ENCODE results near the gene FXYD5.

FXYD5 gene

DNA sequence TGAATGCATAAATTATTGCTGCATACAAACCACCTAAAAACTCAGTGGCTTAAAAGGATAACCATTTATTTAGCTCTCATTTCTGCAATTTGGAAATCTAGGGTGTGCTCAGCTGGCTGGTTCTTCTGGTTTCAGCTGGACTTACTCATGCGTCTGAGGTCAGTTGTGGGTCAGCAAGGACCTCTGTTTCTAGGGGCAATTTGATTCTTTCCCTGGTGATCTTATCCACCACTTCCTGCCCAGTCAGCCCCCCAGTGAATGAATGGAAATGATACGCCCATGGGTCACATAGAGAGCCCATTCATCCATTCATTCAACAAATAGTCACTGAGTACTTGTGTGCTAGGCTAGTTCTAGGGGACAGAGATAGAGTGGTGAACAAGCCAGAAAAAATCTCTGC lies 9.9 kb downstream of the FXYD5 start:
- H3K4me3 ChIP-seq (ENCODE audit: low read length), result no peak overlapping the region
- no peak for TF ChIP-seq ZNF274 (IDR thresholded peaks at IDR 0.05; ENCODE audit: low read depth, low read length)

GRCh38 chr19:35165200-35166058 lies 10.9 kb downstream of the FXYD5 start:
- no peak overlapping the region for H3K4me3 ChIP-seq (ENCODE audit: low read length)
- no peak for TF ChIP-seq ZNF274 (IDR thresholded peaks at IDR 0.05; ENCODE audit: low read depth, low read length)

DNA sequence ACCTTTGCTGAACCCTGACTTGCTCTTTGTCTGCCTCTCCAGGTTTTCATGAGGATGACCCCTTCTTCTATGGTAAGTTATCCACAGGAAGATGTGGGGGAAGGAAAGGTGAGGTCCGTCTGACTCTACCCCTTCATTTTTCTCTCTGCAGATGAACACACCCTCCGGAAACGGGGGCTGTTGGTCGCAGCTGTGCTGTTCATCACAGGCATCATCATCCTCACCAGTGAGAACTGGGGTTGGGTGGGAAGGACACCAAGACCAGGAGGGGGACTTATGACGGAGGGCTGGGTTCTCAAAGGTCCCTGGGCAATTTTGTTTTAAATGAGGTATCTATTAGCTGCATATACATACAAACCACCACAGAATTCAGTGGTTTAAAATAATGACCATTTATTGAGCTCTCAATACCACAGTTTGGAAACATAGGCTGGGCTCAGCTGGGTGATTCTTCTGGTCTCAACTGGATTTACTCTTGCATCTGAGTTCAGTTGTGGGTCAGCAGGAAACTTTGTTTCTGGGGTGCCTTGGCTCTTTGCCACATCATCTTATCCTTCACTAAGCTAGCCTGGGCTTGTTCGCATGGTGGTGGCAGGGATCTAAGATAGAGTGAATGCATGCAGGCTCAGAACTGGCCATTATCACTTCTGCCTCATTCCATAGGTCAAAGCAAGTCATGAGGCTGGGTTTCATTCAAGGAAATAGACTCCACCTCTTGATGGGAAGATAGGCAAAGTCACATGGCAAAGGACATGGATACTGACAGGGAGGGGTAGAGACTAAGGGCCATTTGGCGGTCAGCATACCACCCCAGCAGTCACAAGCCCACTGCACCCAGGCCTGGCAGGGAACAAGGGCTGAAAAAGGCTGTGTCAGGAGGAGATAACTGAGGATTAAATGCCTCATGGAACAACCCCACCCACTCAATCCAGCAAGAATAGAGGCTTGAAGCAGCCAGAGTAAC lies 11.8 kb downstream of the FXYD5 start:
- H3K4me3 ChIP-seq (ENCODE audit: low read length), result no peak overlapping the region
- no peak for TF ChIP-seq ZNF274 (IDR thresholded peaks at IDR 0.05; ENCODE audit: low read depth, low read length)

- H3K4me3 ChIP-seq (ENCODE audit: low read length), result no peak overlapping the region
- no peak for TF ChIP-seq ZNF274 (IDR thresholded peaks at IDR 0.05; ENCODE audit: low read depth, low read length)
Measured at GRCh38 chr19:35167251-35168119, 12.9 kb downstream of the FXYD5 start.

GRCh38 chr19:35168196-35168595 lies 13.7 kb downstream of the FXYD5 start:
- H3K4me3 ChIP-seq (ENCODE audit: low read length), result no peak overlapping the region
- no peak for TF ChIP-seq ZNF274 (IDR thresholded peaks at IDR 0.05; ENCODE audit: low read depth, low read length)

DNA sequence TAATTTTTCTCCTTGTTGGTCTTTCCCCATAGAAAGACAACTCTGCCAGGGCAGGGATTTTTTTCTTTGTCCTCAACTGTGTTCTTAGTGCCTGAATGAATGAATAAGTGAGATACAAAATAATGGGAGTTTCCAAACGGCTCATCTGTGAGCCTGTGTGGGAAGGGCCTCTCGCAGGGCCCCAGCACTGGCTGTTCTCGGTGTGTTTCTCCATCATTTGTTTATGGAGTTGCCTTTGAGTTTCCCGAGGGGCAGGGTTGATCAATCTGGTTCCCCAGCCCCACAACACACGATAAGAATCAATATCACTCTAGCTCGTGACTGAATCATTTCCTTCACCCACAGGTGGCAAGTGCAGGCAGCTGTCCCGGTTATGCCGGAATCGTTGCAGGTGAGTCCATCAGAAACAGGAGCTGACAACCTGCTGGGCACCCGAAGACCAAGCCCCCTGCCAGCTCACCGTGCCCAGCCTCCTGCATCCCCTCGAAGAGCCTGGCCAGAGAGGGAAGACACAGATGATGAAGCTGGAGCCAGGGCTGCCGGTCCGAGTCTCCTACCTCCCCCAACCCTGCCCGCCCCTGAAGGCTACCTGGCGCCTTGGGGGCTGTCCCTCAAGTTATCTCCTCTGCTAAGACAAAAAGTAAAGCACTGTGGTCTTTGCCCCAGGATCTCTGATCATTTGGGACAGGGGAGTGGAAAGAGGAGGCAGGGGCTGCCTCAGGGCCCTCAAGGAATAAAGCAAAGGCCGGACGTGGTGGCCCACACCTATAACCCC lies 14.9 kb downstream of the FXYD5 start:
- H3K4me3 ChIP-seq (ENCODE audit: low read length), result no peak overlapping the region
- TF ChIP-seq ZNF274 (IDR thresholded peaks at IDR 0.05; ENCODE audit: low read depth, low read length), result no peak

GRCh38 chr19:35170359-35171061 lies 16.0 kb downstream of the FXYD5 start:
- no peak overlapping the region for H3K4me3 ChIP-seq (ENCODE audit: low read length)
- TF ChIP-seq ZNF274 (IDR thresholded peaks at IDR 0.05; ENCODE audit: low read depth, low read length), result no peak

DNA sequence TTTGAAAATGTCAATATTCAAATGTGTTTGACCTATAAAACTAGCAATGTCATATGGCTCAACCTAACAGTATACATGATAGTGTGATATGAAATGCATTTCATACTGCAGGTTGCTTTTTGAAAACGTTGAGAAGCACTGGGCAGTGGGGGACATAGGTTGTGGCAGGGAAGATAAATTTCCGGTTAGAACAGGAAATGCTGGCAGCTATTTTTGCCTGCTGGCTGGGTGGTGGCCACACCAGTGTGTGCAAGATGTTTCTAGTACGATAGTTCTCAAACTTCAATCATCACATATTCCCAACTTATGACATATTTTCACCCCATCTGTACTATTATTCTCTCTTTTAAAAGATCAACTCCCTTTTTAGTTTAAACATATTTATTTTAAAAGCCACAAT lies 17.2 kb downstream of the FXYD5 start:
- TF ChIP-seq ZNF274 (IDR thresholded peaks at IDR 0.05; ENCODE audit: low read depth, low read length), result no peak
- no peak overlapping the region for H3K4me3 ChIP-seq (ENCODE audit: low read length)

DNA sequence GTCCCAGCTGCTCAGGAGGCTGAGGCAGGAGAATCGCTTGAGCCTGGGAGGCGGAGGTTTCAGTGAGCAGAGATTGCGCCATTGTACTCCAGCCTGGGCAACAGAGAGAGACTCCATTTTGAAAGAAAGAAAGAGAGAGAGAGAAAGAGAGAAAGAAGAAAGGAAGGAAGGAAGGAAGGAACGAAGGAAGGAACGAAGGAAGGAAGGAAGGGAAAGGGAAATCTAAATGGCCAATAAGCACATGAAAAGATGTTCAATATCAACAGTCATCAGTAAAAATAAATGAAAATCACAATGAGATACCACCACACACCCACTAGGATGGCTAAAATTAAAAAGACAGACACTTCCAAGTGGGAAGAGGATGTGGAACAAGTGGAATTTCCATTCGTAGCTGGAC lies 19.7 kb downstream of the FXYD5 start:
- TF ChIP-seq ZNF274 (IDR thresholded peaks at IDR 0.05; ENCODE audit: low read depth, low read length), result no peak
- H3K4me3 ChIP-seq (ENCODE audit: low read length), result no peak overlapping the region

- H3K4me3 ChIP-seq (ENCODE audit: low read length), result no peak overlapping the region
- TF ChIP-seq ZNF274 (IDR thresholded peaks at IDR 0.05; ENCODE audit: low read depth, low read length), result no peak
Measured at GRCh38 chr19:35176181-35176570, 21.6 kb downstream of the FXYD5 start.

DNA sequence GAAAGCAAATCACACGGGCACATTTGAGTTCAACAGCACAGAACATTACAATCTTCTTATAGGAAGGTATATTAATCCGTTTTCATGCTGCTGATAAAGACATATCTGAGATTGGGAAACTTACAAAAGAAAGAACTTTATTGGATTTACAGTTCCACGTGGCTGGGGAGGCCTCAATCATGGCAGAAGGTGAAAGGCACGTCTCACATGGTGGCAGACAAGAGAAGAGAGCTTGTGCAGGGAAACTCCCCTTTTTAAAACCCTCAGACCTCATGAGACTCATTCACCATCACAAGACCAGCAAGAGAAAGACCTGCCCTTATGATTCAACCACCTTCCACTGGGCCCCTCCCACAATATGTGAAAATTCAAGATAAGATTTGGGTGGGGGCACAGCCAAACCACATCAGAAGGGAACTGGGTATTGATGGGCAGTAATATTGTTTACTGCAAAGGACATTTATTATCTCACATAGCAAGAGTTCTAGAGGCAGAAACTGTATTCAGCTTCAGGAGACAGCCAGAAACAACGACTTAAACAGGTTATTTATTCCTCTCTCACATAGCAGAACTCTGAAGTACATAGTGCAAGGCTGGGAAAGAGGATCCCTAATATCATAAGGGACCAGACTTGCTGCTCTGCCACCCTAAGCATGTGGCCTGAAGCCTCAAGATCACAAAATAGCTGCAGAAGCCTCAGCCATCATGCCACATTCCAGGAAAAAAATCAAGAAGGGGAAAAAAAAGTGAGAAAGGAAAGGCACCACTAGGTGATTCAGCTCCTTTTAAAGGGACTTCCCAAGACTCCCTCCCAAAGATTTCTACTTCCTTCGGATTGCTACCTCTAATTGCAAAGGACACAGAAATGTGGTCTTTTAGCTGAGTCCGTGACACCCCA lies 23.1 kb downstream of the FXYD5 start:
- H3K4me3 ChIP-seq (ENCODE audit: low read length), result no peak overlapping the region
- no peak for TF ChIP-seq ZNF274 (IDR thresholded peaks at IDR 0.05; ENCODE audit: low read depth, low read length)

DNA sequence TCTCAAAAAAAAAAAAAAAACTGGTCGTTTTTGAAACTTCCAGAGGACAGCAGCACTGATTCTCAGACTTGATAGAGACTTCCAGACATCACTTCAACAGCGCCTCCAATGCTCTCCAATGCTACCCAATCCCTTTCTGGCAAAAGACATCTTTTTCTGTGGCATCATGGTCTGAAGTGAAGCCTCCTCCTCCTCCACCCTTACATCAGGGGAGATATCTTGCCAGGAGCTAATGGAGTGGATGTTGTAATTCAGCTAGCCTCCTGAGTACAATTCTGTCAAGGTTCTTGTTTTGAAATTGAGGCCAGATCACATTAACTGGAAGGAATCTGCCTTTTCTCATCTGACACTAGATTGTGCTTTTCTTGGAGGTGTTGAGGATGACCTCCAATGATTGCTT lies 24.2 kb downstream of the FXYD5 start:
- no peak overlapping the region for H3K4me3 ChIP-seq (ENCODE audit: low read length)
- no peak for TF ChIP-seq ZNF274 (IDR thresholded peaks at IDR 0.05; ENCODE audit: low read depth, low read length)

Measured in GM08714 (cell line).